Heart left ventricle (tissue), 13 donors: ENCODE data around the gene GPN1.

Source experiments
- POLR2A ChIP-seq, 2 donors: fragments of 450-650 bp; IDR thresholded peaks; one replicate each; pipeline ENCODE4 v1.6.1; 2017; ENCODE audit warnings: antibody characterized with exemption in 2 of 2, mild to moderate bottlenecking in 2 of 2, moderate library complexity in 2 of 2
- TF ChIP-seq, protein P1 (sequence below), 12 donors: fragments of 200-600 bp; sonication (generic) in 4 of 12; IDR thresholded peaks; one replicate each; pipeline versions ENCODE4 v1.5.0 to v1.8.0; 2018 to 2022; ENCODE audit warnings: antibody characterized with exemption in 12 of 12, mild to moderate bottlenecking in 5 of 12
- donor health status: ischemic (EF 13 %, LVEDD 7.1; RV severe dilation, severe dysfunction).
- donor health status: DM: no; HTN: yes; CAD: no.
- donor health status: DM: no; HTN: no; CAD: no.
- donor health status: ischemic (EF 25% LVEDD 6.9; RV normal size, moderate dysfunction).
- donor health status: ischemic (EF 25% LVEDD 5.7; RV mildly dilated, moderate dysfunction).
- donor health status: ischemic (EF 35%, LVEDD 5.7; RV mildly dilated, moderate dysfunction).
- donor health status: nonischemic (EF 11% LVEDD 7.7; RV severe dilation, severe dysfunction).
- donor health status: DM: yes; HTN: yes; CAD: no.
- donor health status: PGD.
- donor health status: ischemic (EF 29% LVEDD 5.4; RV normal size, mild dysfunction).
- donor health status: nonischemic (EF 23%, LVEDD 6.1; RV moderate dilation, normal function).

DNA sequence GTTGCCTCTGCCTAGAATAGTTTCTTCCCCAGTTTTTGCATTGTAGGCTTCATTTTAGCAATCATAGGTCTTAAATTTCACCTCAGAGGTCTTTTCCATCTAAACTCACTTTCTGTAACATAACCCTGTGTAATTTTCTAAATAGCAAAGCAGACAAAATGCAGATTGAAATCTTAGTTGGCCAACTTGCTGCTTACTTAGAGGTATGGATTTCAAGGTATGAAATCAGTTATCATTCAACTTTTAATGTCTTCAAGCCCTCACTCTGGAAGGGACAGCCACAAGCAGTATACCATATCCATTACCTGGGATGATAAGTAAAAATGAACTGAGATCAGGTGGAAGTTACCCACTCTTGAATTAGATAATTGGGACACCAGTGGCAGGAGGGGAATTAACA is 3.9 kb upstream of the GPN1 start:
- TF ChIP-seq, protein P1, sequence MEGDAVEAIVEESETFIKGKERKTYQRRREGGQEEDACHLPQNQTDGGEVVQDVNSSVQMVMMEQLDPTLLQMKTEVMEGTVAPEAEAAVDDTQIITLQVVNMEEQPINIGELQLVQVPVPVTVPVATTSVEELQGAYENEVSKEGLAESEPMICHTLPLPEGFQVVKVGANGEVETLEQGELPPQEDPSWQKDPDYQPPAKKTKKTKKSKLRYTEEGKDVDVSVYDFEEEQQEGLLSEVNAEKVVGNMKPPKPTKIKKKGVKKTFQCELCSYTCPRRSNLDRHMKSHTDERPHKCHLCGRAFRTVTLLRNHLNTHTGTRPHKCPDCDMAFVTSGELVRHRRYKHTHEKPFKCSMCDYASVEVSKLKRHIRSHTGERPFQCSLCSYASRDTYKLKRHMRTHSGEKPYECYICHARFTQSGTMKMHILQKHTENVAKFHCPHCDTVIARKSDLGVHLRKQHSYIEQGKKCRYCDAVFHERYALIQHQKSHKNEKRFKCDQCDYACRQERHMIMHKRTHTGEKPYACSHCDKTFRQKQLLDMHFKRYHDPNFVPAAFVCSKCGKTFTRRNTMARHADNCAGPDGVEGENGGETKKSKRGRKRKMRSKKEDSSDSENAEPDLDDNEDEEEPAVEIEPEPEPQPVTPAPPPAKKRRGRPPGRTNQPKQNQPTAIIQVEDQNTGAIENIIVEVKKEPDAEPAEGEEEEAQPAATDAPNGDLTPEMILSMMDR (IDR thresholded peaks at IDR 0.05) = no peak
- TF ChIP-seq POLR2A (IDR thresholded peaks at IDR 0.05) = no peak
